A549 treated with Mapracorat at 1 μM for 4 hours (cell line): ENCODE data around the gene CEP295NL. TPM values are rescaled to one million over a fixed set of nuclear protein-coding genes. Genes with fewer than 3 reads are reported as not detected.

Experiments used
- total RNA-seq: library from RNA; stranded (reverse); fragments of 200-300 nt; extraction: Qiagen RNA extraction; gene quantifications from 5 replicates; pipeline ENCODE4 v1.2.3, GENCODE V29; 2022

The CEP295NL gene, protein sequence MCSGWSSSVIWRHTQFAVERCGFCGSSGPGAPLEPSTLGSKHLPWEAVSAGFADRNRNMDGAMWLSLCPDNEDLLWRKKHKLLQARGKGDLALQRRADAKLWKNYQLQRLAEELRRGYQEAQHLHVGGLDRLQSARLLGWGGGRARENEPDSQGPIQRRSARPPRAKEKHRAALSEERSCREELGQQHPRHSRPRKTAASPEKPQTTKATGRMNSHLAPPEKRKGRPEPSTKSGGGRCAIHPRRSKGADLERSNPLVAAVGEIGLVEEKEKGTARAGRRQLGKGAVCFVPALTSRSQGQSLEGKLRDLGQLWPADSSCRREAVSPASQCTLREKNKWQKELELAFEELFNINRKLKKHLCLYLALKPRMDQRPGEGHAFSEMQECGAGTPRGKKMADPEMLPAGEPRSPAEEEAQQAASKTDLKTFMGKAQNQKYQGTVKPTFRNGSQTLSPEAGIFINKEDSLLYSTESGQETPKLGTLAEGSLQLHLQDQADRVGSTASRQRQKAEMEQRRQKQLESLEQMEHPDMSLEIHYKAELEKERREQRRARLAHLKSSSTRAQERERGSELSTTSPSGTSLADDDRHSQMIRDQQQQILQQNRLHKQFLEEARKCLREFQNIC
- 0.18 to 0.58 TPM (median 0.27 TPM) in 5 replicates for total RNA-seq

GRCh38 chr17:78903101-78903779, at the start of gene CEP295NL:
Gene CEP295NL (minus strand): TSS chr17:78903201. CDS start chr17:78901828, 1,373 bp downstream.

DNA sequence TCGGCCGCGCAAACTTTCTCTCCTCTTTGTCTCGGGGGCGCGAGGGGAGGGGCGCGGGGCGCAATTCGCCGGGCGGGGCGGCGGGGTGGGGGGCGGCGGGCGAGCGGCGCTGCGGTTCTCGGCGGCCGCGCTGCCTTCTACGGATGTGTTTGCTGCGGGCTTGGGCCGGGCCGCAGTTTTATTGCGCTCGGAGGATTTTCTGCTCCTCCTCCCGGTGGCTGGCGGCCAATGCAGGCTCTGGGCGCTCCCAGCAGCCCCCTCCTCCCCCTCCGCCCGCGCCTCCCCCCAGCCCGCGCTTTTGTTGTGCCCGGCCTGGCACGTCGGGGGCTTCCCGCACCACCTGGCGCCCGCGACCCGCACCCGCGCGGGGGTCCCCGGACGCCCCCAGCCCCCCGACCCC, 22.2 kb upstream of the CEP295NL start, which contains the start of gene TIMP2:
TIMP2 (minus strand) TSS at position 154 of the 400 bp plus-strand sequence. CDS start 299 bp downstream, outside the sequence.

DNA sequence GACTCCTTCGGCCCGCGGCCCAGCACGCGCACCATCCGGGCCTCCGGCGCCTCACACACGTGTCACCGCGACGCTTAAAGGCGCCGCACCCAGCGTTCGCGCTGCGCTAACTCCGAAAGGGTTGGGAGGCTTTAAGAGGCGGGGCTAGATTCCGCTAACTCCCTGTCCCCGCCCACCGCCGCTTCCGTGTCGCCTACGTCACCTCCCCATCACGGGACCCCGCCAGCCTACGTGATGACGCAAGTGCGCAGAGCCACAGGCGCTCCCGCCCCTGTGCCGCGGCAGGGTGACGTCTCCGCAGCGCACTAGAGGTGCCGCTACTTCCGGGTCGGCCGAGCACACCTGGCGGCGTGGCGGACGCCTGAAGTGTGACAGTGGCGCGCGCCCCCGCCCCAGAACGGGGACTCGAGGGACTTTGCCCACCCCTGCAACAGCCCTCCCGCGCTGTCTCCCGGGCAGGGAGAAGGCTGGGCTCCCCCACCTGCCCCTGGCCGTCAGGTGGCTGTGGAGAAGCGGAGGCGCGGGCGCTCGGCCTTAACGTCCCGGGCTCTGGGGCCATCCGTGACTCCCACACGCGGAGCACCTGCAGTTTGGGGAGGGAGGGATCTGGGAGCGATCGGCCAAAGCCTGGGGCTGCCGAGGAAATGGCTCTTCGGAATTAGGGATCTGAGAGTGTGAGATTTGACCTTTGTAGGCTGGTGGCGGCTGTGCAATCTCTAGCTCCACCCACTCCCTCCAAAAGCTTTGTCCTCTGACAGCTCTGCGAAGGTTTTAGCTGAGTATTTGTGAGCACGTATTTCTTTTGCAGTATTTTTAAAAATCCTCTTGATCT, 62.0 kb downstream of the CEP295NL start, which contains the start of gene USP36:
USP36 (minus strand) TSS at position 35 of the 832 bp plus-strand sequence. CDS start 4,451 bp downstream, outside the sequence.

Other genes with a start within 250 kb of the CEP295NL start
- gene CYTH1, start 120.9 kb downstream of the CEP295NL start, total RNA-seq, result 53.6 to 72.2 TPM (median 63.6 TPM) in 5 replicates
- gene USP36, start 62.4 kb downstream of the CEP295NL start, total RNA-seq, result 50.5 to 62.2 TPM (median 58.6 TPM) in 5 replicates
- gene TIMP2, start 22.2 kb upstream of the CEP295NL start, total RNA-seq, result 189 to 242 TPM (median 225 TPM) in 5 replicates
- gene LGALS3BP, start 76.7 kb upstream of the CEP295NL start, total RNA-seq, result 71.1 to 83.5 TPM (median 79.8 TPM) in 5 replicates
- 66.7 to 84.5 TPM (median 78.5 TPM) in 5 replicates for gene CANT1, start 106.6 kb upstream of the CEP295NL start, total RNA-seq
- gene C1QTNF1, start 121.0 kb upstream of the CEP295NL start, total RNA-seq, result 41.8 to 54.0 TPM (median 46.9 TPM) in 5 replicates
- 8.8 to 24.3 TPM (median 15.4 TPM) in 5 replicates for gene ENGASE, start 171.6 kb upstream of the CEP295NL start, total RNA-seq